ENCODE results near the gene SATB1.

GRCh38 chr3:18409266-18409665, 15.9 kb downstream of the SATB1 start:
- TF ChIP-seq POLR2A (IDR thresholded peaks at IDR 0.05; ENCODE audit: low read length) (no peak), GATA1 (IDR thresholded peaks at IDR 0.05; ENCODE audit: low read depth, low read length) (no peak)

Data from erythroblast (primary cell).